SJSA1 (cell line): Measurements from ENCODE around the gene ADPGK. TPM values are rescaled to one million over a fixed set of nuclear protein-coding genes. Genes with fewer than 3 reads are reported as not detected.

Experiments used
- DNase-seq, 2 experiments: peaks; one replicate each; pipeline ENCODE4 v3.0.0-alpha.2; 2015 to 2020; ENCODE audit warnings: low spot score in 2 of 2, low read depth in 1 of 2
- H3K27ac ChIP-seq: fragments of 250-450 bp; sonication (Bioruptor Pico); 2 replicates; pipeline ENCODE4 v1.5.1; 2020; ENCODE audit warnings: mild to moderate bottlenecking, moderate library complexity
- H3K27me3 ChIP-seq: fragments of 250-450 bp; sonication (Bioruptor Pico); replicated peaks from 2 replicates; pipeline ENCODE4 v1.5.1; 2020; ENCODE audit warnings: mild to moderate bottlenecking, moderate library complexity
- H3K36me3 ChIP-seq: fragments of 250-450 bp; sonication (Bioruptor Pico); 2 replicates; pipeline ENCODE4 v1.5.1; 2020; ENCODE audit warnings: mild to moderate bottlenecking
- H3K4me1 ChIP-seq: fragments of 250-450 bp; sonication (Bioruptor Pico); replicated peaks from 2 replicates; pipeline ENCODE4 v1.6.1; 2021; ENCODE audit warnings: mild to moderate bottlenecking
- H3K4me3 ChIP-seq: fragments of 250-450 bp; sonication (Bioruptor Pico); 2 replicates; pipeline ENCODE4 v1.5.1; 2020; ENCODE audit warnings: mild to moderate bottlenecking
- H3K9me3 ChIP-seq: fragments of 250-450 bp; sonication (Bioruptor Pico); replicated peaks from 2 replicates; pipeline ENCODE4 v1.5.1; 2020; ENCODE audit warnings: mild to moderate bottlenecking
- total RNA-seq: library from RNA; depleted of rRNA; stranded (reverse); fragments of >200 nt; shearing (Covaris generic); gene quantifications from 2 replicates; pipeline ENCODE4 v1.2.3, GENCODE V29; 2014

The ADPGK gene
- total RNA-seq, 1 experiment from 2014 or later = 83.8 TPM

DNA sequence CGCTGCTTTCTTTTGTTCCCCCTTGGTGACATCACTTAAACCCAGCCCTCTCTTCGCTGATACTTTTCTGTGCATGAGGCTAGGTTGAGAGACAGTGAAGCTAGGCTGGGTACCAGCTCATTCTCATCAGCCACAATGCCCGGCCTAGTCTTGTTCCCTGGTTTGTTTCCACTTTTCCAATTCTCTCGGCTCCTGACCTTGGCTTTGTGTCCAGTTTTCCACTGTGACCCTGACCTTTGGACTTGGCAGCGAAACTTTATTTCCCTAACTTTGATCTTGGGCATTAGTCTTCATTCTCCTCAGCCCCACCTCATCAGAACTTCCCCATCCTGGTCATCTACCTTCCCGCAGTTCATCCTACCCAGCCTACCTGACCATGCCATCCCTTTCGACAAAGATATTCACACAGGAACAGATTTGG is 908 bp upstream of the ADPGK start:
- peaks cover 34% of the 10 kb centered on the region for H3K4me1 ChIP-seq
- peaks cover 22% of the 10 kb centered on the region for H3K36me3 ChIP-seq
- H3K27me3 ChIP-seq = no peaks in the 10 kb centered on the region
- H3K9me3 ChIP-seq = no peaks in the 10 kb centered on the region
- H3K27ac ChIP-seq = peak overlapping the region; percentile 87
- H3K4me3 ChIP-seq = peak overlapping the region; percentile 97
- DNase-seq = no peak

DNA sequence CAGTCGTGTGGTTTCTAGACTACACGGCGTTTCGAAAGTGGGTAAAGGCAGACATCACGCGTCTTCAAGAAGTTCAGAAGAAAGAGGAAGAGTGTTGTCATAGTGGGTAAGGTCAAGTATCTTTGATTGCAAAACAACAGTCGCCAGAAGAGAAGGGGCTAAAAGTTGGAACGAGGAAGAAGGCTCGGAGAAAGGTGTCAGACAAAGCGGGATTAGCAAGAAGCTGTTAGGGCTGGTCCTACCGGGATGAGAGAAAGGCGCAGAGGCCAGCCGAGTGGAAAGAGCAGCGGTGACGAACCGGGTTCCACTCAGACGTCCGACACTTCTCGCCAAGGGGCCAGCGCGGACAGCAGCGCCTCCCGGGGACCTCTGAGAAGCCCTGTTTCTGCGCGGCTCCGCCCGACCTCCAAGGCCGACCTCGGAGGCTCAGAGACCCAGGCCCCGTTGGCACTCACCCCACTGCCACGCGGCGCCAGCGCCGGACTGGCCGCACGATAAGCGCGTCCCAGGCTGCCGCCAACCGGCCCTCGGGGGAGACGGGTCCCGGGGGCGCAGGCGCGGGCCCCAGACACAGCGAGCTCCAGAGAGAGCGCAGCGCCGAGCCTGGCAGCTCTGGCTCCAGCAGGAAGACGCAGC is 436 bp downstream of the ADPGK start:
- Histone ChIP-seq H3K9me3 (no peaks in the 10 kb centered on the region), H3K27me3 (no peaks in the 10 kb centered on the region), H3K36me3 (peaks cover 29% of the 10 kb centered on the region), H3K4me3 (peak overlapping the region; percentile 97), H3K4me1 (peaks cover 34% of the 10 kb centered on the region), H3K27ac (peak overlapping the region; percentile 87)
- DNase-seq = peak in 1 of 2 experiments; percentile 53

DNA sequence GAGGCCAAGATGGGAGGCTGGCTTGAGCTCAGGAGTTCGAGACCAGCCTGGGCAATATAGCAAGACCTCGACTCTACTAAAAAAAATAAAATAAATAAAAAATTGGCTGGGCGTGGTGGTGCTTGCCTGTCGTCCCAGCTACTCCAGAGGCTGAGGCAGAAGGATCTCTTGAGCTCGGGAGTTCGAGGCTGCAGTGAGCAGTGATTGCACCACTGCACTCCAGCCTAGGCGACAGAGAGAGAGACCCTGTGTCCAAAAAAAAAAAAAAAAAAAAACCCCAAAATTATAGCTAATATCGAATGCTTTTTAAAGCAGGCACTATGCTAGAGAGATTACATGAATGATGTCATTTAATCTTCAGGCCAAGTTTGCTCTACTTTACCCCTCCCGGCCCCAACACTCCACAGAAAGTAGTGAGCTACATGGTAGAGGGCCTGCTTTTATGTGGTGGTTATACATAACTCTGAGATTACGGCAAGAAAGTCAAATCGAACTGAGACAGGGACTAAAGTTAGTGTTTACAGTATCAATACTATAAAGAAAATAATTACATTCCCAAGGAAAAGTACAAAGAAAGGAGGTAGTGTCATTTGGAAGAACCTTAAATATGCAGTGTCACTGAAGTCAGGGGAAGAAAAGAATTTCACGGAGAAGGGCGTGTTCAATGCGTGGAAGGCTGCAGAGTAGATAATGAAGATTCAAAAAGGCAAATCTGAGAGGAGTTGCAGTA is 1.1 kb downstream of the ADPGK start:
- peaks cover 30% of the 10 kb centered on the region for H3K36me3 ChIP-seq
- DNase-seq = no peak
- no peaks in the 10 kb centered on the region for H3K27me3 ChIP-seq
- H3K4me3 ChIP-seq = peak overlapping the region; percentile 97
- peak overlapping the region; percentile 87 for H3K27ac ChIP-seq
- no peaks in the 10 kb centered on the region for H3K9me3 ChIP-seq
- peaks cover 34% of the 10 kb centered on the region for H3K4me1 ChIP-seq

DNA sequence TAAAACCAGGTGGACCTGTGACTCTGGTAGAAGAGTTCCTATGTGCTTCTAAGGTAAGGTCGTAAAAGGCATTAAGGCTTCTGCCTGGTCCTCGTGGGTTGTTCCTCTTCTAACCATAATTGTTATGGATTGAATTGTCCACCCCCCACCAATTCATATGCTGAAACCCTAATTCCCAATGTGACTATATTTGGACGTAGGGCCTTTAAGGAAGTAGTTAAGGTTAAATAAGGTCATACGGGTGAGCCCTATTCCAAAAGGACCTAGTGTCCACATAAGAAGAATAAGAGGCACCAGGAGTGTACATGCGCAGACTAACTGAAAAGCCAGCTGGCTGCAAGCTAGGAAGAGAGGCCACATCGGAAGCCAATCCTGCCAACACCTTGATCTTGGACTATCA is 1.9 kb downstream of the ADPGK start:
- Histone ChIP-seq H3K27me3 (no peaks in the 10 kb centered on the region), H3K4me1 (peaks cover 30% of the 10 kb centered on the region), H3K36me3 (peaks cover 37% of the 10 kb centered on the region), H3K9me3 (no peaks in the 10 kb centered on the region), H3K27ac (no peak overlapping the region), H3K4me3 (no peak overlapping the region)
- DNase-seq = no peak

DNA sequence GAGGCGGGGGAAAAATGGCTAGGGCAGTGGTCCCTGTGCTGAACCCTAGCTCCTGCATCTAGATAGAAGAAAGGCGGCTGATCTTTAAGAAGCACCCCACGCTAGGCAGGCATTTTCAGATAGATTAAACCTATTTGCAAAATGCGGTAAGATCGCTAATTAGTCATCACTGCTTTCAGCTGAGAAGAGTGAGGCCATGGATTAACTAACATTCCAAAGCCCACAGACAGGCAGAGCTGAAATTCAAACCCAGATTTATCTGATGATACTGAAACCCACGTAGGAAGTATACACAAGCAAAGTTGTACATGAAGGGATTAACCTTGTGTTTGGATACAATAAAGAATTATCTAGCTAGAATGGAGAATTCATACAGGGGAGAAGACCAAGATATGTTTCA is 4.8 kb downstream of the ADPGK start:
- Histone ChIP-seq H3K36me3 (peaks cover 56% of the 10 kb centered on the region), H3K27me3 (no peaks in the 10 kb centered on the region), H3K27ac (no peak overlapping the region), H3K4me3 (no peak overlapping the region), H3K4me1 (peaks cover 4% of the 10 kb centered on the region), H3K9me3 (no peaks in the 10 kb centered on the region)
- no peak for DNase-seq

DNA sequence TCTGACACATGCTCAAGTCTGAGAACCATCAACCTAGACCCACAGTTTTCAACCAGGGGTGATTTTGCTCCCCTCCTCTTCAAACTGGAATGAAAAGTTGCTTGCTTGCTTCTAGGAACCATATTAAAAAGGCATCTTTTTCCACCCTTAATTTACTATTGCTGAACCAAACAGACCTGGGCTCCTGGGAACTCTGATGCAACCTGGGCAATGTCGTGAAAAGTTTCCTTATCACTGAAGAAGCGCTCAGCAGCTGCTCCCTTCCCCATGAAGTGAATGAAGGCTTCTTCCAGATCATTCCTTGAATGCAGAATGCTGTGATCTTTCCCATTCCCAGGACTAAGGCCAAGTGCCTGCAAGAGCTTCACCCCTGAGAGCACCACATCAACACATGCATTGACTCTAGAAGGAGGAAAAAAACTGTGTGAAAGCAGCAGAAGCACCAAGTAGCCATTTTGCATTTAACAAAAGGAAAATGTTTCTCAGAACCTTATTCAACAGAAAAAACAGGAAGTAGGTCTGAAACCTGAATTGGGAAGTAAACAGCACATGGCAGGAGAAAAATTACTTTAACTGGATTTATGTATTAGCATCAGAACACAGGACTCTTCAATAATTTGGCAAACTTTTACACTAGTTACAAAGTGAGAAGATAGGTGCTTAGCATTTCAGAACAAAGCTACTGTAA is 8.7 kb downstream of the ADPGK start:
- DNase-seq = no peak
- Histone ChIP-seq H3K4me1 (no peaks in the 10 kb centered on the region), H3K27me3 (no peaks in the 10 kb centered on the region), H3K27ac (no peak overlapping the region), H3K4me3 (no peak overlapping the region), H3K9me3 (no peaks in the 10 kb centered on the region), H3K36me3 (peaks cover 71% of the 10 kb centered on the region)

DNA sequence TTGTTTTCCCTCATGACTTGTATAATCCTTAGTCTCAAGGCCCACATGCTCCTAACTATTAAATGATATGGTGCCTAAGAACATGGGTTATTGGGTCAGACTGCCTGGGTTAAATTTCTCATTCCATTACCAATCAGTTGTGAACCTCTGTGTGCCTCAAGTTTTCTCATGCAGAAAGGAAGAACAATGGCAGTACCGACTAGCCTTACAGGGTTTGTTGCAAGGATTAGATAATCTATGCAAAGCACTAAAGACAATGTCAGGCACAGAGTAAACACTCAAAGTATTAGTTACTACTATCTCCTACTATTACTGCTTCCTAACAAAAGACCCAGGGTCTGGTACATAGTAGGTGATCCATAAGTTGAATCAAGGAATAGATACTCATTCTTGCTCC is 12.2 kb downstream of the ADPGK start:
- H3K27ac ChIP-seq = no peak overlapping the region
- no peaks in the 10 kb centered on the region for H3K27me3 ChIP-seq
- no peak overlapping the region for H3K4me3 ChIP-seq
- H3K4me1 ChIP-seq = no peaks in the 10 kb centered on the region
- DNase-seq = no peak
- no peaks in the 10 kb centered on the region for H3K9me3 ChIP-seq
- H3K36me3 ChIP-seq = peaks cover 82% of the 10 kb centered on the region

DNA sequence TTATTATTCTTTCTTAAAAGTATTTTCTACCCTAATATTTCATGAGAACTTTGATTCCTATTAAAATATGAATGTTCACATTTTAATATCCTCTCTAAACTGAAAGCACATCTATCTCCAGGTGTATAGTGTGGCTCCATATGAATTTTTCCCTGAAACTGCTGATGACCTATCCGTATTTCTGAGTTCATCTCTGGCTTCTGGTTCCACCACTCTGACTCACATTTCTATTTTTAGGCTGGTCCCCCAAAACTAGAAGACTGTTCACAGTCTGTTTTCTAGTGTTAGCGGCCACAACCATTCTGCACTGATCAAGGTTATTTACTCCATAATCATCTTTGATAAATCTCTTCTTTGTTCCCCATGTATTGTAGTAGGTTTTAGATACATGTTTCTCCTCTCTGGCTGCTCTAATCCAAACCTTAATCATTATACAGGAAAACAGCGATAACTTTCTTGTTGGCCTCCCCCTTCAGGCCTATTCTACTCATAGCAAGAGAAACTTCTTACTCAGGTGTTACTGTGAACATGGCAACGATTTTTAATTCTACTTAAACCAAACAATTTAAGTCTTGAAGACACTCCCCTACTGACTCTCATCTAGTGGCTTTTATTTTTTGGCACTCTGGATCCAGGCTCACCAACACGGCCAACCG is 12.8 kb downstream of the ADPGK start:
- peaks cover 85% of the 10 kb centered on the region for H3K36me3 ChIP-seq
- no peaks in the 10 kb centered on the region for H3K4me1 ChIP-seq
- H3K27ac ChIP-seq = no peak overlapping the region
- no peak overlapping the region for H3K4me3 ChIP-seq
- no peaks in the 10 kb centered on the region for H3K27me3 ChIP-seq
- no peak for DNase-seq
- no peaks in the 10 kb centered on the region for H3K9me3 ChIP-seq

DNA sequence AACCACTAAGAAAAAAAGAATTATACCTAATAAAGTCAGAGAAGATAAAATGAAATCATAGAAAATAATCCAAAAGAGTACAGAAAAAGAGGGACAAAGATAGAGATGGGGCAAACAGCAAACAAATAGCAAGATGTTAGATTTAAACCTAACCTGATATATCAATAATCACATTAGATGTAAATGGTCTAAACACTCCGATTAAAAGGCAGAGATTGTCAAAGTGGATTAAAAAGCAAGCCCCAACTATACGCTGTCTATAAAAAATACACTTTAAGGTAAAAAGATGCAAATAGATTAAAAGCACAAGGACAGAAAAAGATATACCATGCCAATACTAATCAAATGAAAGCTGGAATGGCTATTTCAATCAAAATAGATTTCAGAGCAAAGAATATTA is 16.8 kb downstream of the ADPGK start:
- no peak for DNase-seq
- Histone ChIP-seq H3K4me3 (no peak overlapping the region), H3K4me1 (no peaks in the 10 kb centered on the region), H3K27me3 (no peaks in the 10 kb centered on the region), H3K36me3 (peaks cover 82% of the 10 kb centered on the region), H3K9me3 (no peaks in the 10 kb centered on the region), H3K27ac (no peak overlapping the region)

DNA sequence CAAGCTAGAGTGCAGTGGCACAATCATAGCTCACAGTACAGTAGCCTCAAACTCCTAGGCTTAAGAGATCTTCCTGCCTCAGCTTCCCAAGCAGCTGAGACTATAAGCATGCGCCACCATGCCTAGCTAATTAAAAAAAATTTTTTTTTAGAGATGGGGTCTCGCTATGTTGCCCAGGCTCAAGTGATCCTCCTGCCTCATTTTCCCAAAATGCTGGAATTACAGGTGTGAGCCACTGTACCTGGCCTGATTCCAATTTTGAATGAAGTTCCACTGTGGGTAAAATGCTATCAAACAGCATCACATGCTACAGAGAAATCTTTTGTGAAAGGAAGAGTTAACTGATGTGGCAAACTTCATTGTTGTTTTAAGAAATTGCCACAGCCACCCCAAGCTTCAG is 17.5 kb downstream of the ADPGK start:
- Histone ChIP-seq H3K9me3 (no peaks in the 10 kb centered on the region), H3K27ac (no peak overlapping the region), H3K4me3 (no peak overlapping the region), H3K27me3 (no peaks in the 10 kb centered on the region), H3K4me1 (no peaks in the 10 kb centered on the region), H3K36me3 (peaks cover 76% of the 10 kb centered on the region)
- no peak for DNase-seq

DNA sequence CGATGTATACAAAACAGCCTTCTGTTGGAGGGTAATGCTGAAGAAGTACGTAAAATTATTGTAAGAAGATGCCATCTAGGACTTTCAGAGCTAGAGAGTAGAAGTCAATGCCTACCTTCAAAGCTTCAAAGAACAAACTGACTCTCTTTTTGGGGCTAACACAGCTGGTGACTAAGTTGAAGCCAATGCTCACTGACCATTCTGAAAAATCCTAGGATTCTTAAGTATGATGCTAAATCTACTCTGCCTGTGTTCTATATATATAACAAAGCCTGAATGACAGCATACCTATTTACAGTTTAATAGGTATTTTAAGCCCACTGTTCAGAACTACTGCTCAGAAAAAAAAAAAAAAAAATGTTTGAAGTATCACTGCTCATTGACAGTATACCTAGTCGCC is 18.9 kb downstream of the ADPGK start:
- H3K4me1 ChIP-seq = no peaks in the 10 kb centered on the region
- no peaks in the 10 kb centered on the region for H3K27me3 ChIP-seq
- H3K36me3 ChIP-seq = peaks cover 69% of the 10 kb centered on the region
- H3K4me3 ChIP-seq = no peak overlapping the region
- no peaks in the 10 kb centered on the region for H3K9me3 ChIP-seq
- no peak for DNase-seq
- no peak overlapping the region for H3K27ac ChIP-seq

DNA sequence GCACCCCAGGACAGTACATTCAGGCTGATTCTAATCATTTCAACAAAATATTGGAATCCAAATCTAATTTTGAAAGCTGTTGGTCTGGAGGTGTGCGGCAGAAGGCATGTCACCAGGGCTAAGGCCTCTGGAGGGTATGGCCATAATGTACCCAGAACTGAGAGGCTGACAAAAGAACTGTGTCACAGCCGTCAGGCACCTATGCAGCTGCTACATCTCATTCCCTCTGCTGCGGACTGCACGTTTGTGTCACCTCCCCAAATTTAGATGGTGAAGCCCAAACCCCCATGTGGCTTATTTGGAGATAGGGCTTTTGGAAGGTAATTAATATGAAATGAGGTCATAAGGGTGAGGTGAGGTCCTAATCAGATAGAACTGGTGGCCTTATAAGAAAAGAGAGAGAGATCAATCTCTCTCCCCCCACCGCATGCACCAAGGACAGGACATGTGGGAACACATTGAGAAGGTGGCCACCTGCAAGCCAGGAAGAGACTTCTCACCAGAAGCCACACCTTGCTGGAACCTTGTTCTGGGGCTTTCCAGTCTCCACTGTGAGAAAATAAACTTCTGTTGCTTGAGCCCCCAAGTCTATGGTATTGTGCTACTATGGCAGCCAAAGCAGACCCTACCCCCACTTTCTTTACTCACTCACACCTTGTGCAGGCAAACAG is 22.8 kb downstream of the ADPGK start:
- H3K27ac ChIP-seq = no peak overlapping the region
- H3K4me1 ChIP-seq = peaks cover 27% of the 10 kb centered on the region
- H3K36me3 ChIP-seq = peaks cover 53% of the 10 kb centered on the region
- no peaks in the 10 kb centered on the region for H3K9me3 ChIP-seq
- H3K27me3 ChIP-seq = no peaks in the 10 kb centered on the region
- no peak overlapping the region for H3K4me3 ChIP-seq
- DNase-seq = no peak

DNA sequence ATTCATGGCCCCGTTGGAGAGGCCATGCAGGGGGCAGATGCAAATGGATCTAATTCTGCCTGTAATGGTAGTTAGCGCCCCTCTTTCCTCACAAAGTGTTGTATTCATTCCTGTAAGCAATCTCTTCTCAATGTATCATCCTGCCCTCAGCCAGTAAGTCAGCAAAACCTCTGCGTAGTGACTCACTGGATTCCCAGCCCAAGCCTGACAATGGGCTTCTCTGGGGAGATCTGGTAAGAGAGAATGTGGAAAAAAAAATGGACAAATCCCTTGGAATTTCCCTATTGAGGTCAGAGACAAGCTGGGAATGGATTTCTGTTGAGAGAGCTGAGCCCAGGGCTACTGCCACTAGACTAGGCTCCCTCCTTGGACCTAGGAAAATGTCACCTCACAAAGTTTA is 25.4 kb downstream of the ADPGK start:
- Histone ChIP-seq H3K4me3 (no peak overlapping the region), H3K27ac (peak overlapping the region; percentile 82), H3K27me3 (no peaks in the 10 kb centered on the region), H3K36me3 (peaks cover 54% of the 10 kb centered on the region), H3K9me3 (no peaks in the 10 kb centered on the region), H3K4me1 (peaks cover 27% of the 10 kb centered on the region)
- peak; percentile 91 to 96 for DNase-seq
